Activated T-cell treated with anti-CD3 and anti-CD28 coated beads for 48 hours (primary cell): ENCODE data around the gene MUC5AC.
"Not testable (repeated sequence)": the region's sequence is repeated elsewhere in the genome, so short reads cannot be mapped to it uniquely, and the experiment has no call there.

ENCODE experiments used
- DNase-seq: peaks from one replicate; pipeline ENCODE4 v3.0.0-alpha.2; 2020; ENCODE audit warnings: low read depth

Gene MUC5AC

GRCh38 chr11:1157645-1158591, at the start of gene MUC5AC:
Gene MUC5AC (plus strand): TSS chr11:1157953. CDS start chr11:1158000, 47 bp downstream.
- DNase-seq = no peak

- no peak for DNase-seq
Observed at GRCh38 chr11:1108246-1108900, 49.4 kb upstream of the MUC5AC start.

- DNase-seq = no peak
Observed at GRCh38 chr11:1109101-1109917, 48.4 kb upstream of the MUC5AC start.

GRCh38 chr11:1109918-1110705, 47.6 kb upstream of the MUC5AC start:
- DNase-seq = no peak

GRCh38 chr11:1111545-1112212, 46.1 kb upstream of the MUC5AC start:
- DNase-seq = no peak

GRCh38 chr11:1112351-1113191, 45.2 kb upstream of the MUC5AC start:
- no peak for DNase-seq

- no peak for DNase-seq
Observed at GRCh38 chr11:1113405-1114201, 44.1 kb upstream of the MUC5AC start.

GRCh38 chr11:1115292-1115691, 42.5 kb upstream of the MUC5AC start:
- not testable (repeated sequence) for DNase-seq

- DNase-seq = no peak
Observed at GRCh38 chr11:1116104-1116503, 41.6 kb upstream of the MUC5AC start.

- no peak for DNase-seq
Observed at GRCh38 chr11:1116666-1117390, 40.9 kb upstream of the MUC5AC start.

- no peak for DNase-seq
Observed at GRCh38 chr11:1117992-1118391, 39.8 kb upstream of the MUC5AC start.

- DNase-seq = no peak
Observed at GRCh38 chr11:1118755-1119603, 38.8 kb upstream of the MUC5AC start.

GRCh38 chr11:1119604-1120146, 38.1 kb upstream of the MUC5AC start:
- DNase-seq = no peak

- no peak for DNase-seq
Observed at GRCh38 chr11:1120532-1121330, 37.0 kb upstream of the MUC5AC start.

- no peak for DNase-seq
Observed at GRCh38 chr11:1121331-1121812, 36.4 kb upstream of the MUC5AC start.
